Adipocyte (in vitro differentiated cells): Measurements from ENCODE around the gene PINK1.

Experiments used
- DNase-seq: peaks from one replicate; pipeline ENCODE4 v3.0.0-alpha.2; 2015; ENCODE audit warnings: low read depth
- H3K27me3 ChIP-seq: replicated peaks from 2 replicates; pipeline ENCODE4 v1.7.0; 2013; ENCODE audit warnings: mild to moderate bottlenecking, low read length, moderate library complexity; ENCODE audit not compliant: control insufficient read depth, insufficient read depth
- H3K36me3 ChIP-seq: 2 replicates; pipeline ENCODE4 v1.7.0; 2013; ENCODE audit warnings: low read length, mild to moderate bottlenecking, moderate library complexity; ENCODE audit not compliant: control insufficient read depth, insufficient read depth, severe bottlenecking
- H3K4me1 ChIP-seq: 2 replicates; pipeline ENCODE4 v1.7.0; 2013; ENCODE audit warnings: mild to moderate bottlenecking, low read length, moderate library complexity; ENCODE audit not compliant: control insufficient read depth, insufficient read depth
- H3K4me3 ChIP-seq: 2 replicates; pipeline ENCODE4 v1.7.0; 2013; ENCODE audit warnings: mild to moderate bottlenecking, low read length, moderate library complexity
- H3K9ac ChIP-seq: 2 replicates; pipeline ENCODE4 v1.7.0; 2013; ENCODE audit warnings: mild to moderate bottlenecking, low read length, moderate library complexity
- H3K9me3 ChIP-seq: 2 replicates; pipeline ENCODE4 v1.7.0; 2013; ENCODE audit warnings: mild to moderate bottlenecking, low read length, moderate library complexity; ENCODE audit not compliant: control insufficient read depth

PINK1 gene

DNA sequence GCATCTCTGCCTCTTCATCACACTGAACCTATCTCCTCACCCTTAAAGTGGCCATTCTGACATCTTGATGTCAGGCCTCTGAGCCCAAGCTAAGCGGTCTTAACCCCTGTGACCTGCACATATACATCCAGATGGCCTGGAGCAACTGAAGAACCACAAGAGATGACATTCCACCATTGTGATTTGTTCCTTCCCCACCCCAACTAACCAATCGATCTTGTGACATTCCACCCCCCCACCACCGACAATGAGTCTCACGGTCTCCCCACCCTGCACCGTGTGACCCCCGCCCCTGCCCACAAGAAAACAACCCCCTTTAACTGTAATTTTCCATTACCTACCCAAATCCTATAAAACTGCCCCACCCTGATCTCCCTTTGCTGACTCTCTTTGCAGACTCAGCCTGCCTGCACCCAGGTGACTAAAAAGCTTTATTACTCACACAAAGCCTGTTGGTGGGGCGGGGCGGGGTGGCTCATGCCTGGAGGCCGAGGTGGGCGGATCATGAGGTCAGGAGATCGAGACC lies 21.0 kb upstream of the PINK1 start:
- H3K9me3 ChIP-seq, result no peaks in the 10 kb centered on the region
- H3K4me1 ChIP-seq, result peaks cover 24% of the 10 kb centered on the region
- H3K36me3 ChIP-seq, result no peaks in the 10 kb centered on the region
- no peak for DNase-seq
- H3K27me3 ChIP-seq, result no peaks in the 10 kb centered on the region
- H3K9ac ChIP-seq, result no peak overlapping the region
- no peak overlapping the region for H3K4me3 ChIP-seq

DNA sequence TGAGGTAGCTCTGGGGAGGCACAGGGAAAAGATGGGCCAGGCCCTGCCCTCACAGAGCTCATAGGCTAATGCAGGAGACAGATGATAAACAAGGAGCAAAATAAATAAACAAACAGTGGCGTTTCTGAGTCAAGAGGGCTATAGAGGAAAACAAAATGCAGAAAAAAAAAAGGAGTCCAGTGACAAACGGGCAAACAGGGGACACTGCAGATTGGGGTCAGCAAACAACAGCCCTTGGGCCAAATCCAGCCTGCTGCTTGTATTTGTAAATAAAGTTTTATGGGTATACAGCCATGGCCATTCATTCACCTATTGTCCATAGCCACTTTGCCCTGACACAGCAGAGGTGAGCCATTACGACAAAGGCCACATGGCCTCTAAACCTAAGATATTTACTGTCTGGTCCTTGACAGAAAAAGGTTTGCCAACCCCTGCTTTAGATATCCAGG lies 19.1 kb upstream of the PINK1 start:
- Histone ChIP-seq H3K36me3 (no peaks in the 10 kb centered on the region), H3K9ac (peak overlapping the region; percentile 22), H3K27me3 (no peaks in the 10 kb centered on the region), H3K4me1 (peaks cover 24% of the 10 kb centered on the region), H3K4me3 (no peak overlapping the region), H3K9me3 (no peaks in the 10 kb centered on the region)
- no peak for DNase-seq

DNA sequence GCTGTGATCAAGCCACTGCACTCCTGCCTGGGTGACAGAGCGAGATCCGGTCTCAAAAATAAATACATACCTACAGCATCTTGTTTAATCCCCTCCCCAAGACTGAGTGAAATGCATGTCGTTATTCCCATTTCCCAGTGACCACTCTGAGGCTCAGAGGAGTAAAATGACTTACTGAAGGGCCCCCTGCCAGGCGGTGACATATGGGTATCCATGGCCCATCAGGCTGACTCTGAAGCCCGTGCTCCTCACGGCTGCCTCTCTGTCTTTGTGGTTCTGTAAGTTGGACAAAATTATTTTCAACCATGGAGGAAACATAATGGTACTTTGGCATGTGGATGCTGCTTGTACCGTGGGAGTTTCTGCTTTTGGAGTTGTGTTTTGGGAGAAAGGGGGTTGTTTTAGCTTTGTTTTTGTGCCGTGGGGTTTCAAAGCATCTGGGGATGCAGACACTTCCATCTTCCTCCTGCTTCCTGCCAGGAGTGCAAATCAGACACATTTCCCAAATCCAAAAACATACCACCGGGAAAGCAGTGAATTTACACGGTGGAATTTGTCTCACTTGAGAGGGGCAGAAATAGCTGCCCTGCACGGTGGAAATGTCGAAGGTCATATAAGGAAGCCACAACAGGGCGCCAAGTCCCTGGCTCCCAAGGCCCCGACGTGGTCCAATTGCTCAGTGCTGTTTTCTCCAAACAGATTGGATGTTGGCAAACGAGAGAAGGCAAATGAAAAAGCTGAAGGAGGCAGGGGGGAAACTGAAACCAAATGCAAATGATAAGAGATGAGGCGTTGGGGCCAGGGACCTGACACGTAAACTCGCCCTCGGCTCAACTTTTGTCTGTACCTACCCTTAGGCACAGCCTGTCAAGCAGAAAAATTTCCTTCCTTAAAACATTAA lies 17.1 kb upstream of the PINK1 start:
- no peaks in the 10 kb centered on the region for H3K36me3 ChIP-seq
- H3K4me1 ChIP-seq, result peaks cover 24% of the 10 kb centered on the region
- no peaks in the 10 kb centered on the region for H3K27me3 ChIP-seq
- peak overlapping the region; percentile 10 for H3K9ac ChIP-seq
- H3K4me3 ChIP-seq, result peak overlapping the region; percentile 52
- DNase-seq, result no peak
- H3K9me3 ChIP-seq, result no peaks in the 10 kb centered on the region

DNA sequence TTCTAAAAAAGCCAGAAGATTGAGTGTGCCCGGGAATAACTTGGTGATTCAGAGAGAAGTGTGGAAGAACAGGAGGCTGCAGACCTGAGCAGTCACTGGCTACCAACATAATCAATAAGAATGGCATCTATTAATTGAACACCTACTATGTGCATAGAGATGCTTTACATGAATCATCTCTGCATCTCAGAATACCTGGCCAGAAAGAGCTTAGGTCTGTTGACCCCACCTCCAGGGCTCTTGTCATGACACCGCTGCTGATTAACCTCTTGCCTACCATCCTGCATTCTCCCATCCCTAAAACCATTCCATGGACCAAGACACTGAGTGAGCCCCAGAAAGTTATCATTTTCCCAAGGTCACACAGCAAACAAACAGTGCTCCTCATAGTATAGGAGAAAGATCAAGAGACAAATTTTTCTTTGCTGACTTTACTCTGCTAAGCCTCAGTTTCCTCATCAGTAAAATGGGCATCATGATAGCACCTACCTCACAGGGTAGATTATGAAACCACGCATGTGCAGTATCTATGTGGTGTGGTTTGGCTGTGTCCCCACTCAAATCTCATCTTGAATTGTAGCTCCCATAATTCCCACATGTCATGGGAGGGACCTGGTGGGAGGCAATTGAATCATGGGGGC lies 16.3 kb upstream of the PINK1 start:
- Histone ChIP-seq H3K4me1 (peaks cover 24% of the 10 kb centered on the region), H3K27me3 (no peaks in the 10 kb centered on the region), H3K9me3 (no peaks in the 10 kb centered on the region), H3K9ac (peak overlapping the region; percentile 10), H3K36me3 (no peaks in the 10 kb centered on the region), H3K4me3 (peak overlapping the region; percentile 52)
- no peak for DNase-seq

GRCh38 chr1:20618550-20618949 lies 14.7 kb upstream of the PINK1 start:
- Histone ChIP-seq H3K9ac (no peak overlapping the region), H3K4me1 (peaks cover 16% of the 10 kb centered on the region), H3K9me3 (no peaks in the 10 kb centered on the region), H3K36me3 (no peaks in the 10 kb centered on the region), H3K27me3 (no peaks in the 10 kb centered on the region), H3K4me3 (no peak overlapping the region)
- DNase-seq, result no peak

- H3K9me3 ChIP-seq, result no peaks in the 10 kb centered on the region
- no peak overlapping the region for H3K4me3 ChIP-seq
- no peaks in the 10 kb centered on the region for H3K27me3 ChIP-seq
- H3K9ac ChIP-seq, result no peak overlapping the region
- H3K4me1 ChIP-seq, result peaks cover 7% of the 10 kb centered on the region
- no peak for DNase-seq
- no peaks in the 10 kb centered on the region for H3K36me3 ChIP-seq
These were observed 13.3 kb upstream of the PINK1 start for GRCh38 chr1:20619999-20620398.

GRCh38 chr1:20621012-20621411 lies 12.2 kb upstream of the PINK1 start:
- no peak for DNase-seq
- H3K4me3 ChIP-seq, result no peak overlapping the region
- no peaks in the 10 kb centered on the region for H3K9me3 ChIP-seq
- no peak overlapping the region for H3K9ac ChIP-seq
- H3K4me1 ChIP-seq, result peaks cover 6% of the 10 kb centered on the region
- no peaks in the 10 kb centered on the region for H3K36me3 ChIP-seq
- no peaks in the 10 kb centered on the region for H3K27me3 ChIP-seq

DNA sequence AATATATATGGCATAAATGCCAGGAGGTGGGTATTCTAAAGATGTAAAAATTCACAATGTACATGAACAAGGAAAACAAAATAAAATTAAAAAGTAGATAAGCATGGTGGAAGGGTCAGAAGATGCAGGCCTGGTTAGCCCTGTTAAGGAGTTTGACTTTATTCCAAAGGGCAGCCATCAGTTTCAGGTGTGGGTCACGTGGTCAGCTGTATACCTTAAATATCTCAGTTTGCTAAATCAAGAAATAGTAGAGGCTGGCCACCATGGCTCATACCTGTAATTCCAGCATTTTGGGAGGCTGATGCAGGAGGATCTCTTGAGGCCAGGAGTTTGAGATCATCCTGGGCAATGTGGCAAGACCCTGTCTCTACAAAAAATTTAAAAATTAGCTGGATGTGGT lies 8.5 kb upstream of the PINK1 start:
- DNase-seq, result no peak
- Histone ChIP-seq H3K4me3 (no peak overlapping the region), H3K27me3 (no peaks in the 10 kb centered on the region), H3K9me3 (no peaks in the 10 kb centered on the region), H3K9ac (no peak overlapping the region), H3K36me3 (no peaks in the 10 kb centered on the region), H3K4me1 (no peaks in the 10 kb centered on the region)

GRCh38 chr1:20625176-20626097 lies 7.8 kb upstream of the PINK1 start:
- H3K9ac ChIP-seq, result no peak overlapping the region
- DNase-seq, result no peak

GRCh38 chr1:20626098-20626427 lies 7.2 kb upstream of the PINK1 start:
- no peak for DNase-seq
- no peak overlapping the region for H3K9ac ChIP-seq
- no peak overlapping the region for H3K4me3 ChIP-seq

More at GRCh38 chr1:20625176-20626097, 7.8 kb upstream of the PINK1 start:
- no peaks in the 10 kb centered on the region for H3K4me1 ChIP-seq
- no peak overlapping the region for H3K4me3 ChIP-seq
- H3K27me3 ChIP-seq, result no peaks in the 10 kb centered on the region
- no peaks in the 10 kb centered on the region for H3K9me3 ChIP-seq
- H3K36me3 ChIP-seq, result no peaks in the 10 kb centered on the region

DNA sequence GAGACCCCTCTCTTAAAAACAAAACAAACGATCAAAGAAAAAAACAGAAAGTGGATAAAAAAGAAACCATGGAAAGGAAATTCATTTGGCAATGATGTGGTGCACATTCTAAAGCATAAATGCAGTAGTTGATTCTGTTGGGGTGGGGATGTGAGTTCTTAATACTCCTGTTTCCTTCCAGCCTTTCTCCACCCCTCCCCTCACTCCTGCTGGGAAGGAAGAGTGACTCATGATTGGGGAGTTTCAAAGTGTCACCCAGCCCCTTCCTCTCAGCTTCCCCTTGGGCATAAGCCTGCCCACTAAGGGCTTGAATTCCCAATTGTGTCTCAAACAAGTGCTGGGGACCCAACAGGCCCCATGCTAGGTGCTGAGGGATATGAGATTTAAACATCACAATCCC lies 6.7 kb upstream of the PINK1 start:
- no peak for DNase-seq
- H3K9me3 ChIP-seq, result no peaks in the 10 kb centered on the region

More at GRCh38 chr1:20626098-20626427, 7.2 kb upstream of the PINK1 start:
- Histone ChIP-seq H3K27me3 (no peaks in the 10 kb centered on the region), H3K9me3 (no peaks in the 10 kb centered on the region), H3K36me3 (no peaks in the 10 kb centered on the region), H3K4me1 (no peaks in the 10 kb centered on the region)

More for the DNA sequence above, 6.7 kb upstream of the PINK1 start:
- no peak overlapping the region for H3K9ac ChIP-seq
- H3K27me3 ChIP-seq, result no peaks in the 10 kb centered on the region
- H3K4me3 ChIP-seq, result no peak overlapping the region
- no peaks in the 10 kb centered on the region for H3K36me3 ChIP-seq
- H3K4me1 ChIP-seq, result no peaks in the 10 kb centered on the region
